Stimulated activated naive B cell treated with anti-CD40 and anti-IgM and Interleukin-4, amounts not matched to agents 10 μg/mL and 1 μg/mL and 100 μg/mL, for 72 hours (primary cell): ENCODE data around the gene SERPINB4.
"Not testable (repeated sequence)": the region's sequence is repeated elsewhere in the genome, so short reads cannot be mapped to it uniquely, and the experiment has no call there.

Experiments
- ATAC-seq, 2 donors: fragments of 150-1000 bp; cut with Tn5 transposase; replicated peaks; 2 replicates each; pipeline ENCODE4 v1.10.0; 2021; ENCODE audit warnings: moderate library complexity in 1 of 2
- DNase-seq: peaks from one replicate; pipeline ENCODE4 v3.0.0; 2021
- H3K27ac Mint-ChIP-seq: one replicate; pipeline ENCODE4 v1.8.0; 2022; ENCODE audit warnings: mild to moderate bottlenecking, mixed read lengths
- H3K27me3 Mint-ChIP-seq, 2 donors: one replicate each; pipeline ENCODE4 v1.8.0; 2022; ENCODE audit warnings: mixed read lengths in 2 of 2
- H3K36me3 Mint-ChIP-seq, 2 donors: one replicate each; pipeline ENCODE4 v1.8.0; 2022; ENCODE audit warnings: mixed read lengths in 2 of 2, mild to moderate bottlenecking in 1 of 2
- H3K4me1 Mint-ChIP-seq, 2 donors: one replicate each; pipeline ENCODE4 v1.8.0; 2022; ENCODE audit warnings: mixed read lengths in 2 of 2, mild to moderate bottlenecking in 1 of 2
- H3K4me3 Mint-ChIP-seq, 2 donors: one replicate each; pipeline ENCODE4 v1.8.0; 2022; ENCODE audit warnings: mild to moderate bottlenecking in 2 of 2, mixed read lengths in 2 of 2, moderate library complexity in 1 of 2
- H3K9me3 Mint-ChIP-seq, 2 donors: one replicate each; pipeline ENCODE4 v1.8.0; 2022; ENCODE audit warnings: mixed read lengths in 2 of 2, mild to moderate bottlenecking in 1 of 2

The SERPINB4 gene

GRCh38 chr18:63644142-63644541 is at the start of gene SERPINB4:
Gene SERPINB4, minus strand, starts transcription at chr18:63644256. Its CDS starts 679 bp downstream, at chr18:63643577.
- not testable (repeated sequence) for H3K4me1 Mint-ChIP-seq, H3K4me3 Mint-ChIP-seq, ATAC-seq, DNase-seq, H3K36me3 Mint-ChIP-seq, H3K27ac Mint-ChIP-seq, H3K9me3 Mint-ChIP-seq, H3K27me3 Mint-ChIP-seq

DNA sequence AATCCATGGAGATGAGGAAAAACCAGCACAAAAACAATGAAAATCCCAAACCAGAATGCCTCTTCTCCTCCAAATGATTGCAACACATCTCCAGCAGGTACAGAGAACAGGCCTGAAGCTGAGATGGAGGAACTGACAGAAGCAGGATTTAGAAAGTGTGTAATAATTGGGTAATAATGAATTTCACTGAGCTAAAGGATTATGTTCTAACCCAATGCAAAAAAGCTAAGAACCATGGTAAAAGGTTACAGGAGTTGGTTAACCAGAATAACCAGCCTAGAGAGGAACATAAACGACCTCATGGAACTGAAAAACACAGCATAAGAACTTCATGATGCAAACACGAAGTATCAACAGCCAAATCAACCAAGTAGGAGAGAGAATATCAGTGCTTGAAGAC is 45.0 kb upstream of the SERPINB4 start:
- no peak for ATAC-seq
- DNase-seq = no peak
- H3K36me3 Mint-ChIP-seq = no peaks in the 10 kb centered on the region
- H3K27me3 Mint-ChIP-seq = peaks cover 0 to 8% of the 10 kb centered on the region in 2 donors
- H3K4me3 Mint-ChIP-seq = no peak overlapping the region
- no peaks in the 10 kb centered on the region for H3K4me1 Mint-ChIP-seq
- peaks cover 15 to 16% of the 10 kb centered on the region in 2 donors for H3K9me3 Mint-ChIP-seq
- no peak overlapping the region for H3K27ac Mint-ChIP-seq

- Mint-ChIP-seq H3K27ac (no peak overlapping the region), H3K4me3 (no peak overlapping the region), H3K36me3 (no peaks in the 10 kb centered on the region), H3K27me3 (peaks cover 6 to 10% of the 10 kb centered on the region in 2 donors), H3K9me3 (peaks cover 11% of the 10 kb centered on the region in 2 donors), H3K4me1 (no peaks in the 10 kb centered on the region)
- ATAC-seq = no peak
- no peak for DNase-seq
Observed at GRCh38 chr18:63686871-63687270, 42.8 kb upstream of the SERPINB4 start.

DNA sequence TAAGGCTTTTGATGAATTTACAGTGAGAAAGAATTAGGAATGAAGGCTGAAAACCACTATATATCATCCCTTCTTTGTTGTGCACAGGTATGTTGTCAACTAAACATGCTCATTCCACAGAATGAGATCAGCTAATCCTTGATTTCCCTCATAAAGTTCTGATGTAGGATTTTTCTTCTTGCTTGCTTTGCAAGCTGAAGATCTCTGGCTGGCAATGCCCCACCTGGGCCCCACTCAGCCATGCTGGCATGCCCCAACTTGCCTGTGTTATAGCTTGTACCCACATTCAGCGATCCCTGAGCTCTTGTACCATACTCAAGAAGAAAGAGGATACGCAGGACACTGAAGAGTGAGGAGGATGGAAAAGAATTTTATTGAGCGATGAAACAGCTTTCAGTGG is 40.7 kb upstream of the SERPINB4 start:
- Mint-ChIP-seq H3K9me3 (peaks cover 5% of the 10 kb centered on the region in 2 donors), H3K4me1 (no peaks in the 10 kb centered on the region), H3K4me3 (no peak overlapping the region), H3K27me3 (peaks cover 6 to 10% of the 10 kb centered on the region in 2 donors), H3K36me3 (no peaks in the 10 kb centered on the region), H3K27ac (no peak overlapping the region)
- DNase-seq (no peak), ATAC-seq (no peak)

- no peaks in the 10 kb centered on the region for H3K4me1 Mint-ChIP-seq
- no peaks in the 10 kb centered on the region for H3K36me3 Mint-ChIP-seq
- no peak for DNase-seq
- no peak overlapping the region for H3K4me3 Mint-ChIP-seq
- no peak for ATAC-seq
- H3K9me3 Mint-ChIP-seq = peaks cover 0 to 3% of the 10 kb centered on the region in 2 donors
- H3K27ac Mint-ChIP-seq = no peak overlapping the region
- peaks cover 6 to 7% of the 10 kb centered on the region in 2 donors for H3K27me3 Mint-ChIP-seq
Observed at GRCh38 chr18:63683890-63684289, 39.8 kb upstream of the SERPINB4 start.

- H3K4me1 Mint-ChIP-seq = no peaks in the 10 kb centered on the region
- no peak for ATAC-seq
- H3K27me3 Mint-ChIP-seq = peaks cover 4 to 6% of the 10 kb centered on the region in 2 donors
- H3K36me3 Mint-ChIP-seq = no peaks in the 10 kb centered on the region
- H3K9me3 Mint-ChIP-seq = peaks cover 0 to 3% of the 10 kb centered on the region in 2 donors
- no peak overlapping the region for H3K27ac Mint-ChIP-seq
- H3K4me3 Mint-ChIP-seq = no peak overlapping the region
- DNase-seq = no peak
Observed at GRCh38 chr18:63683152-63683551, 39.1 kb upstream of the SERPINB4 start.

DNA sequence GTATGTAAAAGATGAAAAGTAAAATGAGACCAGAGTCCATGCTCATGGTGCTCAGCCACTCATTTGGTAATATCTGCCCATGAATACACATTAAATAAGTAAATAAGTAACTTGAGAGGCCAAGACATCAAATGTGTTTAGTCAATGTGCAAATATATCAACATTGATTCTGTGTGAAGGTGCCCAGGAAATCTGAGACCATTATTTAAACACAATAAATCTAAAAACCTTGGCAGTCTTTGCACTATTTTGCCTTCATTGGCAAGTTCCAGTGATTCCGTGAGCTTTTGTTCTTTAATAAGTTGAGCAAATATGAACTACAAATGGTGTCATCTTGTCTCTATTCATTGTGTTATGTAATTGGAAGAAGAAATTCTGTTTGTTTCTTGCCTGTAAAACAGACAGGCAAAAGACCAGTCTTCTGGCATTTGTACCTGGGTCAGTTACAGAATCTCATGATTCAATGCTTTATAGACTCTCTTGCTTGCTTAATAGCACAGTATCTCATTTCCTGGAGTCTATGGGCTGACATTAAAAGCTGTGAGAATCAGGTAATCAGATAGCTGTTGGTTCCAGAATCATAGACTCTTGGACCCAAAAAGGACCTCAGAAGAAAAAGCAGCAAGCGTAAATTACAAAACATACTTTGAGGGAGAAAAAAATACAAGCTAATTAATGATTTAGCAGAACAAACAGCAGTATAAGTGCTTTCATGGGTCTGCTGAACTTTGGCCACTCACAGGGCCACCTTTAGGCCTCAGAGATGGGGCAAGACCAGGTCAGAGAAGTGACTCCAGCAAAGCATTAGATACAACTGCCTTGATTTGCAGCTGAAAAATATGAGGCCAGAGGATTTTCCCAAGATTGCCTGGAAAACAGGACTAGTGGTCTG is 37.6 kb upstream of the SERPINB4 start:
- Mint-ChIP-seq H3K4me3 (no peak overlapping the region), H3K4me1 (no peaks in the 10 kb centered on the region), H3K9me3 (peaks cover 0 to 3% of the 10 kb centered on the region in 2 donors), H3K27me3 (peaks cover 8 to 11% of the 10 kb centered on the region in 2 donors), H3K36me3 (no peaks in the 10 kb centered on the region), H3K27ac (no peak overlapping the region)
- DNase-seq = no peak
- no peak for ATAC-seq

DNA sequence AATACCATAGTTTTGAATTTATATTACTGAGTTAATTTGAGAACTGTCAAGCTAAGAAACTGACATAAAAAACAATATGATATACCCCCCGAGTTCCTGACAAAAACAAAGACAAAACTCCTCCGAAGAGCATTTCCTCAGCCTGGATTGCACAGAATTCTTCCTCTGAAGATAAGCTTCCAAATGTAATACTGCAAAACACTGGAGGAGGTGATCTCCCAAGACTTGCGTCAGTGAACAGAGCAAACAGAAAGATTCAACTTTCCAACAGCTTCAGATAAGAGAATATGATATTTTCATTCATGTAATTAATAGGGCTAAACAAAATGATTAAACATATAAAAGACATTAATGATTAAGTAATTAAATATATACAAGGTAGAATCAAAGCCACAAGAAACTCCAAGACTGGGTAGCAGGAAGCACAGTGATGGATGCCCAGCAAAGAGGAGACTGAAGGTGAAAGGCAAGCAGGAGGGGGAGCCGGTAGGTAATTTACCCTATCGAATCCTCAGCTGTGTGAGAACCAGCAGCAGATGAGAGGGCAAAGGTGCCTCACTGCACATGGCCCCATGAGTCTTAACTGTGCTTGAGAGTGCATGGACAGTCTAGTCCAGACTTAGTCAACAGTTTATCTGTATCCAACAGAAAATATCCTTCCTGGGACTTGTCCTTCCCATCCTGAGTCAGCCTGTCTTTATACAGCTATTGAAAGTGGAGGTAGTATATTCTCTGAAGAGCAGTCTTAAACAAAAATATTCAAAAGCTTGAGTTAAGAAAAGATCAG is 36.0 kb upstream of the SERPINB4 start:
- ATAC-seq = no peak
- DNase-seq = no peak
- H3K27ac Mint-ChIP-seq = no peak overlapping the region
- no peak overlapping the region for H3K4me3 Mint-ChIP-seq
- peaks cover 0 to 3% of the 10 kb centered on the region in 2 donors for H3K9me3 Mint-ChIP-seq
- H3K36me3 Mint-ChIP-seq = no peaks in the 10 kb centered on the region
- no peaks in the 10 kb centered on the region for H3K4me1 Mint-ChIP-seq
- H3K27me3 Mint-ChIP-seq = peaks cover 8 to 11% of the 10 kb centered on the region in 2 donors

- Mint-ChIP-seq H3K4me3 (no peak overlapping the region), H3K27ac (no peak overlapping the region), H3K9me3 (peaks cover 0 to 3% of the 10 kb centered on the region in 2 donors), H3K27me3 (peaks cover 4 to 6% of the 10 kb centered on the region in 2 donors), H3K36me3 (no peaks in the 10 kb centered on the region), H3K4me1 (no peaks in the 10 kb centered on the region)
- DNase-seq (no peak), ATAC-seq (no peak)
Observed at GRCh38 chr18:63677500-63678225, 33.6 kb upstream of the SERPINB4 start.

GRCh38 chr18:63676526-63677323 is 32.7 kb upstream of the SERPINB4 start:
- Mint-ChIP-seq H3K4me3 (no peak overlapping the region), H3K27ac (no peak overlapping the region), H3K9me3 (peaks cover 0 to 3% of the 10 kb centered on the region in 2 donors), H3K36me3 (no peaks in the 10 kb centered on the region), H3K4me1 (no peaks in the 10 kb centered on the region), H3K27me3 (peaks cover 4 to 5% of the 10 kb centered on the region in 2 donors)
- DNase-seq = no peak
- peak in 1 of 2 donors; percentile 63 for ATAC-seq

- ATAC-seq = no peak
- Mint-ChIP-seq H3K27ac (no peak overlapping the region), H3K36me3 (no peaks in the 10 kb centered on the region), H3K27me3 (no peaks in the 10 kb centered on the region), H3K4me1 (no peaks in the 10 kb centered on the region), H3K9me3 (peaks cover 6 to 12% of the 10 kb centered on the region in 2 donors), H3K4me3 (no peak overlapping the region)
- no peak for DNase-seq
Observed at GRCh38 chr18:63664571-63664970, 20.5 kb upstream of the SERPINB4 start.

DNA sequence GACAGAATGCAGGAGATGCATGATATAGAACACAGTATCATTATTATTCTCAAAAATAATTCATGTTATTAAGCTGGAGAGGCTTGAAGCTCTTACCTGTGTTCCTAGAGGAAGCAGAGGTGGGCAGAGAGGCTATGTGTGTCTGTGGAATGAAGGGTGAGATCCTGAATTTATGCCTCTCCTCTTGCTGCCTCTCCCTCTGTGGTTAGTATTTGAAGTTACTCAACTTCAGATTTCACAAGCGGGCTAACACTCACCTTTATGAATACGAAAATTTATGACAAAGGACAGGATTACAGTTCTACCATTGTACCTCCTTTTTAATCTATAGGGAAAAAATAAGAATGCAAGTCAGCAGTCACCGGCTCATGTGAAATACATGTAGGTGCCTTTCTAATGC is 17.7 kb upstream of the SERPINB4 start, which contains the start of gene SERPINB3:
SERPINB3 (minus strand) TSS at position 144 of the 400 bp plus-strand sequence. CDS start 677 bp downstream, outside the sequence.
- not testable (repeated sequence) for H3K4me3 Mint-ChIP-seq, H3K36me3 Mint-ChIP-seq, H3K27ac Mint-ChIP-seq, DNase-seq, H3K9me3 Mint-ChIP-seq, H3K27me3 Mint-ChIP-seq, ATAC-seq, H3K4me1 Mint-ChIP-seq

DNA sequence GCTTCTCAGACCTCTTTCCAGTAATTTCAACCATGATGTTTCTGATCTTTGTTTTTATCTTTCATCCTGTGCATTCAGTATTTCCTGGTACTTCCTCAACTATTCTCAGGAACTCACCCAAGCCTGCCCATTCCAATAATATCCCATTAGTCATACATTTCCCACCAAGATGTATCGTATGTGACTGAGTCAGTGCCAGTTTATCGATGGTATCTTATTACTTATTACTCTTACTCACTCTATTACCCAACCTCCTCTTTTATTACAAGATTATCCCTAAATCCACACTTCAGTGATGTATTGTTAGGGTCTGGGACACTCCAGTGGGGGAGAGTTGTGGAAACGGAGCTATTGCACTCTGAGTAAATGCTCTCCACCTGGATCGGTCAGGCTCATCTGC is 14.9 kb upstream of the SERPINB4 start:
- H3K27ac Mint-ChIP-seq, H3K4me1 Mint-ChIP-seq, H3K36me3 Mint-ChIP-seq, H3K4me3 Mint-ChIP-seq, H3K27me3 Mint-ChIP-seq, ATAC-seq, H3K9me3 Mint-ChIP-seq, DNase-seq: not testable (repeated sequence)
